ENCODE measurements around the gene NUMB. TPM values are rescaled to one million over a fixed set of nuclear protein-coding genes. Genes with fewer than 3 reads are reported as not detected.

NUMB gene
- total and polyA plus RNA-seq, 2 of the 13 experiments (the other 11 are each of a cell fraction or from before 2014, with no cell fraction given), result 20.3 to 71.1 TPM

DNA sequence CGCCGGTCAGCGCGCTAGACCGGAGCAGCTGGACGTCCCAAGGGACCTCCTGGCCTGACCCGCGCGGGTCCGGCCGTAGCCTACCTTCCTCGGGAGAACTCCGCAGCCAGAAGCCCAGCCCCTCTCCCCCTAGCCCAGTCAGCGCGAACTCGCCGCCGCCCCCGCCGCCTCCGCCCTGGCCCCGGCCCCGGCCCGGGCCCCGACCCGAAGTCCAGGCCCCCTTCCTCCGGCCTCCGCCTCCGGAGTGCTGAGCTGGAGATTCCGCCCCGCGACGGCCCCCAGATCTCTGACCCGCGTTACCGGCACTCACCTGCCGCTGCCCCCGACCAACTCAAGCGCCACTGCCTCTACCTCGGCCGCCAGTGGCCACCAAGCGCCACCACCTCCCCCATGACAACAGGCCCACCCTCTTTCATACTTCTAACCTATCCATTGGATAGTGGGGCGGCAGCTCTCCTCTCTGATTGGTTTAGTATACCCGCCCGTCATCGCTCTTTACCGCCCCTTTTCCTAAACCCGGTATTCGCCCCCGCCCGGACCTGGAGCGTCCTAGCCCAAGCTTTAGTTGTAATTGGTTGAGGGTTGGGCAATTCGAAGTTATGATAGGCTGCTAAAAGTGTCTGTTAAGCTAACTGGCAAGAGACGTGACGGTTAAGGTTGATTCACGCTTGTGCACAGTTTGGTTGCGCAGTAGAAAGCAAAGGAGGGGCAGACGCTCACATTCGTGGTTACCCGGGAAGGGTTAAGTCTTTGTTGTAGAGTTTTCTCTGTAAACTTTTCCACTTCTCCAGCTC lies at the start of gene NUMB (continued):
- TF ChIP-seq, protein P1, sequence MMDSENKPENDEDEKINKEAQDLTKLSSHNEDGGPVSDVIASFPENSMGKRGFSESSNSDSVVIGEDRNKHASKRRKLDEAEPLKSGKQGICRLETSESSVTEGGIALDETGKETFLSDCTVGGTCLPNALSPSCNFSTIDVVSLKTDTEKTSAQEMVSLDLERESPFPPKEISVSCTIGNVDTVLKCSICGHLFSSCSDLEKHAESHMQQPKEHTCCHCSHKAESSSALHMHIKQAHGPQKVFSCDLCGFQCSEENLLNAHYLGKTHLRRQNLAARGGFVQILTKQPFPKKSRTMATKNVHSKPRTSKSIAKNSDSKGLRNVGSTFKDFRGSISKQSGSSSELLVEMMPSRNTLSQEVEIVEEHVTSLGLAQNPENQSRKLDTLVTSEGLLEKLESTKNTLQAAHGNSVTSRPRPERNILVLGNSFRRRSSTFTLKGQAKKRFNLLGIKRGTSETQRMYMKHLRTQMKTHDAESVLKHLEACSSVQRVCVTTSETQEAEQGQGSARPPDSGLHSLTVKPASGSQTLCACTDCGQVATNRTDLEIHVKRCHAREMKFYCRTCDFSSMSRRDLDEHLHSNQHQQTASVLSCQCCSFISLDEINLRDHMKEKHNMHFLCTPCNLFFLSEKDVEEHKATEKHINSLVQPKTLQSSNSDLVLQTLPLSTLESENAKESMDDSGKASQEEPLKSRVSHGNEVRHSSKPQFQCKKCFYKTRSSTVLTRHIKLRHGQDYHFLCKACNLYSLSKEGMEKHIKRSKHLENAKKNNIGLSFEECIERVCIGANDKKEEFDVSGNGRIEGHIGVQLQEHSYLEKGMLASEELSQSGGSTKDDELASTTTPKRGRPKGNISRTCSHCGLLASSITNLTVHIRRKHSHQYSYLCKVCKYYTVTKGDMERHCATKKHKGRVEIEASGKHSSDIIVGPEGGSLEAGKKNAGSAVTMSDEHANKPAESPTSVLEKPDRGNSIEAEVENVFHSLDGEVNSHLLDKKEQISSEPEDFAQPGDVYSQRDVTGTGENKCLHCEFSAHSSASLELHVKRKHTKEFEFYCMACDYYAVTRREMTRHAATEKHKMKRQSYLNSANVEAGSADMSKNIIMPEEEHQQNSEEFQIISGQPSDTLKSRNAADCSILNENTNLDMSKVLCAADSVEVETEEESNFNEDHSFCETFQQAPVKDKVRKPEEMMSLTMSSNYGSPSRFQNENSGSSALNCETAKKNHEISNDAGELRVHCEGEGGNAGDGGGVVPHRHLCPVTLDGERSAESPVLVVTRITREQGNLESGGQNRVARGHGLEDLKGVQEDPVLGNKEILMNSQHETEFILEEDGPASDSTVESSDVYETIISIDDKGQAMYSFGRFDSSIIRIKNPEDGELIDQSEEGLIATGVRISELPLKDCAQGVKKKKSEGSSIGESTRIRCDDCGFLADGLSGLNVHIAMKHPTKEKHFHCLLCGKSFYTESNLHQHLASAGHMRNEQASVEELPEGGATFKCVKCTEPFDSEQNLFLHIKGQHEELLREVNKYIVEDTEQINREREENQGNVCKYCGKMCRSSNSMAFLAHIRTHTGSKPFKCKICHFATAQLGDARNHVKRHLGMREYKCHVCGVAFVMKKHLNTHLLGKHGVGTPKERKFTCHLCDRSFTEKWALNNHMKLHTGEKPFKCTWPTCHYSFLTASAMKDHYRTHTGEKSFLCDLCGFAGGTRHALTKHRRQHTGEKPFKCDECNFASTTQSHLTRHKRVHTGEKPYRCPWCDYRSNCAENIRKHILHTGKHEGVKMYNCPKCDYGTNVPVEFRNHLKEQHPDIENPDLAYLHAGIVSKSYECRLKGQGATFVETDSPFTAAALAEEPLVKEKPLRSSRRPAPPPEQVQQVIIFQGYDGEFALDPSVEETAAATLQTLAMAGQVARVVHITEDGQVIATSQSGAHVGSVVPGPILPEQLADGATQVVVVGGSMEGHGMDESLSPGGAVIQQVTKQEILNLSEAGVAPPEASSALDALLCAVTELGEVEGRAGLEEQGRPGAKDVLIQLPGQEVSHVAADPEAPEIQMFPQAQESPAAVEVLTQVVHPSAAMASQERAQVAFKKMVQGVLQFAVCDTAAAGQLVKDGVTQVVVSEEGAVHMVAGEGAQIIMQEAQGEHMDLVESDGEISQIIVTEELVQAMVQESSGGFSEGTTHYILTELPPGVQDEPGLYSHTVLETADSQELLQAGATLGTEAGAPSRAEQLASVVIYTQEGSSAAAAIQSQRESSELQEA (CRISPR knock-in tag; IDR thresholded peaks at IDR 0.05; ENCODE audit: not compliant biosample characterization), result peak; percentile 81
- TF ChIP-seq FOXA3 (CRISPR knock-in tag; IDR thresholded peaks at IDR 0.05) (0 out of 2 replicates have a peak, but pooled peaks have one; percentile 19), SMC3 (IDR thresholded peaks at IDR 0.05; ENCODE audit: low read length) (no peak), ZNF709 (CRISPR knock-in tag; IDR thresholded peaks at IDR 0.05) (peak; percentile 69; the same call in 1 of the 2 replicates), POLR2AphosphoS5 (IDR thresholded peaks at IDR 0.05; ENCODE audit: low read depth, low read length) (peak; percentile 91), RFX3 (CRISPR knock-in tag; IDR thresholded peaks at IDR 0.05) (peak; percentile 55; the same call in 1 of the 2 replicates), REPIN1 (CRISPR knock-in tag; IDR thresholded peaks at IDR 0.05; ENCODE audit: borderline replicate concordance, low read depth) (peak; percentile 35; the same call in 1 of the 2 replicates), RFX5 (IDR thresholded peaks at IDR 0.05; ENCODE audit: low read depth, low read length) (0 out of 2 replicates have a peak, but pooled peaks have one; percentile 47), ZNF350 (CRISPR knock-in tag; IDR thresholded peaks at IDR 0.05; ENCODE audit: borderline replicate concordance, low read depth) (peak; percentile 58), ZNF678 (CRISPR knock-in tag; IDR thresholded peaks at IDR 0.05) (peak; percentile 55; the same call in 1 of the 2 replicates), RBFOX2 (IDR thresholded peaks at IDR 0.05; ENCODE audit: low read depth, low read length) (peak; percentile 85), CHD2 (IDR thresholded peaks at IDR 0.05; ENCODE audit: low read depth, low read length) (peak; percentile 63; the same call in 1 of the 2 replicates)
- TF ChIP-seq, protein P2, sequence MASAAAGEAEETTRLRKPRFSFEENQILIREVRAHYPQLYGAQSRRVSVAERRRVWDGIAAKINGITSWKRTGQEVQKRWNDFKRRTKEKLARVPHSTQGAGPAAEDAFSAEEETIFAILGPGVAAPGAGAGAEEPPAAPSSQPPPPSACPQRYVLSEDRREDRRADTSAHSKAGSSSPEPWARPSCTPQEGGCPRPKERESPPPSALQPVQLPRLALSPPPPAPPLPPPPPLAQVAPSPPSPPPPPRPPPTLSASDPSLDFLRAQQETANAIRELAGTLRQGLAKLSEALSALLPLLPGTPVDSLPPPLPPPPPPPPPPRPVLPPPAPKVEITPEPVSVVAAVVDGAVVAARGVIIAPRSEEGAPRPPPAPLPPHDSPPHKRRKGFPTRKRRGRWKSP (CRISPR knock-in tag; IDR thresholded peaks at IDR 0.05), result peak; percentile 54
- TF ChIP-seq, protein P3, sequence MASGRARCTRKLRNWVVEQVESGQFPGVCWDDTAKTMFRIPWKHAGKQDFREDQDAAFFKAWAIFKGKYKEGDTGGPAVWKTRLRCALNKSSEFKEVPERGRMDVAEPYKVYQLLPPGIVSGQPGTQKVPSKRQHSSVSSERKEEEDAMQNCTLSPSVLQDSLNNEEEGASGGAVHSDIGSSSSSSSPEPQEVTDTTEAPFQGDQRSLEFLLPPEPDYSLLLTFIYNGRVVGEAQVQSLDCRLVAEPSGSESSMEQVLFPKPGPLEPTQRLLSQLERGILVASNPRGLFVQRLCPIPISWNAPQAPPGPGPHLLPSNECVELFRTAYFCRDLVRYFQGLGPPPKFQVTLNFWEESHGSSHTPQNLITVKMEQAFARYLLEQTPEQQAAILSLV (CRISPR knock-in tag; IDR thresholded peaks at IDR 0.05; ENCODE audit: borderline replicate concordance), result peak; percentile 62; the same call in 1 of the 2 replicates
- TF ChIP-seq, protein P4, sequence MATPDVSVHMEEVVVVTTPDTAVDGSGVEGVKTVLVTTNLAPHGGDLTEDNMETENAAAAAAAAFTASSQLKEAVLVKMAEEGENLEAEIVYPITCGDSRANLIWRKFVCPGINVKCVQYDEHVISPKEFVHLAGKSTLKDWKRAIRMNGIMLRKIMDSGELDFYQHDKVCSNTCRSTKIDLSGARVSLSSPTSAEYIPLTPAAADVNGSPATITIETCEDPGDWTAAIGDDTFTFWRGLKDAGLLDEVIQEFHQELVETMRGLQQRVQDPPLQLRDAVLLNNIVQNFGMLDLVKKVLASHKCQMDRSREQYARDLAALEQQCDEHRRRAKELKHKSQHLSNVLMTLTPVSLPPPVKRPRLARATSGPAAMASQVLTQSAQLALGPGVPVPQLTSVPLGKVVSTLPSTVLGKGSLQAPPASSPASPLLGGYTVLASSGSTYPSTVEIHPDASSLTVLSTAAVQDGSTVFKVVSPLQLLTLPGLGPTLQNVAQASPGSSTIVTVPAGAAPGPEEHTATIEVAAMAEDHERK (CRISPR knock-in tag; IDR thresholded peaks at IDR 0.05; ENCODE audit: low read depth), result 0 out of 2 replicates have a peak, but pooled peaks have one; percentile 59
